Upper lobe of left lung (tissue), 4 donors: ENCODE results near the gene TBL2.

Experiments used
- POLR2A ChIP-seq, 4 donors: fragments of 450-650 bp; IDR thresholded peaks; one replicate each; pipeline ENCODE4 v1.5.1; 2016 to 2017; ENCODE audit warnings: antibody characterized with exemption in 4 of 4, mild to moderate bottlenecking in 2 of 4
- POLR2AphosphoS5 ChIP-seq, 2 donors: sonication (generic); formaldehyde crosslinking; IDR thresholded peaks; one replicate each; pipeline ENCODE4 v1.5.1; 2017; ENCODE audit warnings: antibody characterized with exemption in 2 of 2
- TF ChIP-seq, protein P1 (sequence below), 6 experiments: fragments of 450-650 bp in 4 of 6; fragments of 200-600 bp in 2 of 6; sonication (generic) in 2 of 6; IDR thresholded peaks; one replicate each; pipeline ENCODE4 v1.5.1; 2016 to 2019; ENCODE audit warnings: antibody characterized with exemption in 6 of 6

DNA sequence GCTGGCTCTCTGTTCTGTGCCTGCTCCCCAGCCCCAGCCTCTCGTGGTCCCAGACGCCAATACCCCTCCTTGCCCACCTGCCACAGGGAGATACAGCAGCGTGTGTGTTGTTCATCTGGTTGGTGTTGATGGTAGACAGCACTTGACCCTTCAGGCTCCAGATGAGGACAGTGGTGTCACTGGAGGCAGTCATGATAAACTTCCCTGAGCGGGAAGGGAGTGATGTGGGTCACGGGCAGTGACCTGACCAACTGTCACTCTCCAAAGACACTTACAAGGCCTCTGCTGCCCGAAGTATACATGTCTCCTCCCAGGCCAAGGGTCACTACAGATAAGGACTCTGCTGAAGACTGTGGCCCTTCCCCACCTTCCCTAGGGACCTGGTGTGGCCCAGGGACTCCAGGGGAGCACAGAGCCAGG lies 5.6 kb downstream of the TBL2 start:
- TF ChIP-seq POLR2AphosphoS5 (IDR thresholded peaks at IDR 0.05) (no peak), POLR2A (IDR thresholded peaks at IDR 0.05) (no peak)
- TF ChIP-seq, protein P1, sequence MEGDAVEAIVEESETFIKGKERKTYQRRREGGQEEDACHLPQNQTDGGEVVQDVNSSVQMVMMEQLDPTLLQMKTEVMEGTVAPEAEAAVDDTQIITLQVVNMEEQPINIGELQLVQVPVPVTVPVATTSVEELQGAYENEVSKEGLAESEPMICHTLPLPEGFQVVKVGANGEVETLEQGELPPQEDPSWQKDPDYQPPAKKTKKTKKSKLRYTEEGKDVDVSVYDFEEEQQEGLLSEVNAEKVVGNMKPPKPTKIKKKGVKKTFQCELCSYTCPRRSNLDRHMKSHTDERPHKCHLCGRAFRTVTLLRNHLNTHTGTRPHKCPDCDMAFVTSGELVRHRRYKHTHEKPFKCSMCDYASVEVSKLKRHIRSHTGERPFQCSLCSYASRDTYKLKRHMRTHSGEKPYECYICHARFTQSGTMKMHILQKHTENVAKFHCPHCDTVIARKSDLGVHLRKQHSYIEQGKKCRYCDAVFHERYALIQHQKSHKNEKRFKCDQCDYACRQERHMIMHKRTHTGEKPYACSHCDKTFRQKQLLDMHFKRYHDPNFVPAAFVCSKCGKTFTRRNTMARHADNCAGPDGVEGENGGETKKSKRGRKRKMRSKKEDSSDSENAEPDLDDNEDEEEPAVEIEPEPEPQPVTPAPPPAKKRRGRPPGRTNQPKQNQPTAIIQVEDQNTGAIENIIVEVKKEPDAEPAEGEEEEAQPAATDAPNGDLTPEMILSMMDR (IDR thresholded peaks at IDR 0.05), result no peak
